GM18873 (cell line): Measurements from ENCODE around the gene LRRC8D.

Source experiments
- ATAC-seq: cut with Tn5 transposase; IDR thresholded peaks from one replicate; pipeline ENCODE4 v1.9.1; 2021; ENCODE audit warnings: mild to moderate bottlenecking, moderate library complexity, moderate number of reproducible peaks; ENCODE audit not compliant: unreplicated experiment, low FRiP score

The LRRC8D gene

GRCh38 chr1:89865498-89866382 is 44.9 kb downstream of the LRRC8D start:
- ATAC-seq: no peak

- no peak for ATAC-seq
These were observed 45.7 kb downstream of the LRRC8D start for GRCh38 chr1:89866568-89866967.

GRCh38 chr1:89870998-89871397 is 50.2 kb downstream of the LRRC8D start:
- no peak for ATAC-seq

- ATAC-seq: no peak
These were observed 51.1 kb downstream of the LRRC8D start for GRCh38 chr1:89871768-89872473.

GRCh38 chr1:89872567-89872966 is 51.7 kb downstream of the LRRC8D start:
- no peak for ATAC-seq

GRCh38 chr1:89873288-89873687 is 52.5 kb downstream of the LRRC8D start:
- no peak for ATAC-seq

- no peak for ATAC-seq
These were observed 52.9 kb downstream of the LRRC8D start for GRCh38 chr1:89873770-89874169.

- ATAC-seq: no peak
These were observed 55.6 kb downstream of the LRRC8D start for GRCh38 chr1:89876463-89876862.

GRCh38 chr1:89877756-89878155 is 56.9 kb downstream of the LRRC8D start:
- no peak for ATAC-seq

GRCh38 chr1:89878256-89878655 is 57.4 kb downstream of the LRRC8D start:
- no peak for ATAC-seq

- ATAC-seq: no peak
These were observed 59.8 kb downstream of the LRRC8D start for GRCh38 chr1:89880679-89881078.

- ATAC-seq: no peak
These were observed 60.7 kb downstream of the LRRC8D start for GRCh38 chr1:89881415-89882058.

GRCh38 chr1:89882348-89883029 is 61.7 kb downstream of the LRRC8D start:
- no peak for ATAC-seq

- no peak for ATAC-seq
These were observed 62.2 kb downstream of the LRRC8D start for GRCh38 chr1:89883030-89883379.

- no peak for ATAC-seq
These were observed 64.1 kb downstream of the LRRC8D start for GRCh38 chr1:89884718-89885596.

GRCh38 chr1:89887270-89887669 is 66.4 kb downstream of the LRRC8D start:
- ATAC-seq: no peak

- ATAC-seq: no peak
These were observed 66.9 kb downstream of the LRRC8D start for GRCh38 chr1:89887713-89888112.

GRCh38 chr1:89888480-89889322 is 67.9 kb downstream of the LRRC8D start:
- ATAC-seq: no peak

- ATAC-seq: no peak
These were observed 68.4 kb downstream of the LRRC8D start for GRCh38 chr1:89889323-89889615.
